GM18498 (cell line): Measurements from ENCODE around the gene PLAAT3.
"Not testable (repeated sequence)": the region's sequence is repeated elsewhere in the genome, so short reads cannot be mapped to it uniquely, and the experiment has no call there.

ENCODE experiments used
- ATAC-seq: cut with Tn5 transposase; IDR thresholded peaks from one replicate; pipeline ENCODE4 v1.9.1; 2021; ENCODE audit warnings: mild to moderate bottlenecking, moderate library complexity; ENCODE audit not compliant: unreplicated experiment

PLAAT3 gene

DNA sequence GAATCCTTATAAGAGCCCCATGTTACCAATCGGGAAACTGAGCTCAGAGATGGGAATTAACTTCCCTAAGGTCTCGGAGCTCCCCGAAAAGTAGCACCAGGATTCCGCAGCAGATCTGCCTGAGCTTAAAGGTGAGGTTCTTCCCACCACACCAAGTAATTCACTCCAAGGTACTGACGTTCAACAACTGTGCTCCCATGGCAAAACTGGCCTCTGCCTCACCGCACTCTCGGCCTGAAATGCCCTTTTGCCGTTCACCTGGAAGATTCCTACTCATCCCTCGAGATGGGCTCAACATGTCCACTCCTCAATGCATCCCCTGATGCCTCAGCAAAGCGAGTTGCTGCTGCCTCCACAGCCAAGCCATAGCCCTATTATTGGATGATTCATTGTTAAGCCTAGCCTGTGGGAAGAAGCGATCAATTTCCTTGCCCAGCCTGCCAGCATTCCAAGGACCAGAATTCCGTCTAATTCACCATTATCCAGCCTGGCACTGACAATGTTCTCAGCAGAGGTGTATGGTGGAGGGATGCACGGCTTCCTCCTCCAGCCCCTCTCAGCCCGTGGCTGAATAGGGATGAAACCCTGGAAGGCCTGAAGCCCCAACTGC is 4.2 kb downstream of the PLAAT3 start:
- ATAC-seq: no peak

DNA sequence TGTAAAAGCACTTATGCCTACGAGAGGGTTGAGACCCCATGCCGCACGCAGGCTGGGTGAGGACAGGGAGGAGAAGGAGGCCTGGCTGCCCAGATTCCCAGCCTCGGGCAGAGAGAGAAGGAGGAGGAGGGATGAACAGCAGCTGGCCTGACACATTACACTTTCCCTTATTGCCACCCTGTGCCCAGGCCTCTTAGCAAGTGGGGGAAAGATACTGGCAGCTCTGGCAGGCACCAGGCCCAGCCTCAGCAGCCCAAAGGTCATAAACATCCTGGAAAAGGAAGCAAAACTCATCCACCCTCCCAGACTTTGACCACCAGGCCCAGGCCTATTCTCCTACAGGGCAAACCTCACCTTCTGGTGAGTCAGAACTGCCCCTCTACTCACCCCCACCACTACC is 4.7 kb downstream of the PLAAT3 start:
- no peak for ATAC-seq

DNA sequence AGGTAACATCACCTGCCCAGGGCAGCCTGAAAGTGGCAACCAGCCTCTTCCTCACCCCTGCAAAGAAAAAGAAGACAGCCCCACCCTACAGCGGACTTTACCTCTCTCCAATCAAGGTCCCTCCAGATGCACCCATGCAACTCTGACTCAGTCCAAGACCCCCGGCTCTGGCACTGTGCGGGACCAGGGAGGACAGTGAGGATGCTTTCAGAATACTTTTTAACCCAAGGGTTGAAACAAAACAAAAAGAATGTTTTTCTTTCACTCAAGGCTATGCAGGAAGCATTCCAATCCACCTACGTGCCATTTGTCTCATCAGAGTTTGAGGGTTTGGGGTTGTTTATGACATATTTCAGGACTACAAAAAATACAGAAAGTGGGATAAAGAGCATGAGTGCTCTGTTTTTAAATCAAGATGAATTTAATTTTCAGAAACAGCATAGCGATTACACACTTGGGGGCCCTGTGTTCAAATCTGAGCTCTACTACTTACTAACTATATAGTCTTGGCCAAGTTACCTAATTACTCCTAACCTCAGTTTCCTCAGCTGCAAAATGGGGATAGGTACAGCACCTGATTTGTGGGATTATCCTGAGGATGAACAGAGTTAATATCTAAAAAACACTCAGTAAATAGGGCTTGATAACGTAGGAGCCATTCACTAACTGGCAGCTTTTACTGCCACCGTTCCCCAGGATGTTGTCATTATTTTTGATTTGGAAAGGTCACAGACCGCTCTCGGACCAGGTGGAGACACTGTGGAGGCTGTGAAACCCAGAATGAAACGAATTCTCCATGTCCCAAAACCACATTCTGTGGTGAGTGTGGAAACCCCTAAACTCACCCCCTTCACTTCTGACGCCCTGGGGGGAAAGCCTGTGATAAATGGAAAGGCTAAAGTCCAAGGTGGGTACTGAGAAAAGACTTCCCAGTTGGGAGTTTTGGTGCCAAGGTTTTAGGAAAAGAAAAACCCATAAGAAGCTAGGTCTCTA is 5.6 kb downstream of the PLAAT3 start:
- ATAC-seq: no peak

DNA sequence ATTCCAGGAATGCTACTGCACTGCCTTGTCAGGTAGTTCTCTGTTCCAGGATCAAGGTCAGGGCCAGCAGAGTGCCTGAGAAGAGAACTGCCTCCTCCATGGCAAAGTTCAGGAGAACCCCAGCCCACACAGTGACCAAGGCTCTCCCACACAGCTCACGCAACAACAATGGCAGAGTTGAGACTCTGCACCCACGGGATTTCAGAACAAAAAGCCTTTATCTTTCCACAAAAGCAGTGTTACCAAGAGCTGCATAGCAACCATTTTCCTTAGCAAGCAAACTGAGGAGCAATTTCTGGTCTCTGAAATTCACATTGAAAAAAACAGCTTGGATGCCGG is 11.1 kb downstream of the PLAAT3 start:
- ATAC-seq: no peak

DNA sequence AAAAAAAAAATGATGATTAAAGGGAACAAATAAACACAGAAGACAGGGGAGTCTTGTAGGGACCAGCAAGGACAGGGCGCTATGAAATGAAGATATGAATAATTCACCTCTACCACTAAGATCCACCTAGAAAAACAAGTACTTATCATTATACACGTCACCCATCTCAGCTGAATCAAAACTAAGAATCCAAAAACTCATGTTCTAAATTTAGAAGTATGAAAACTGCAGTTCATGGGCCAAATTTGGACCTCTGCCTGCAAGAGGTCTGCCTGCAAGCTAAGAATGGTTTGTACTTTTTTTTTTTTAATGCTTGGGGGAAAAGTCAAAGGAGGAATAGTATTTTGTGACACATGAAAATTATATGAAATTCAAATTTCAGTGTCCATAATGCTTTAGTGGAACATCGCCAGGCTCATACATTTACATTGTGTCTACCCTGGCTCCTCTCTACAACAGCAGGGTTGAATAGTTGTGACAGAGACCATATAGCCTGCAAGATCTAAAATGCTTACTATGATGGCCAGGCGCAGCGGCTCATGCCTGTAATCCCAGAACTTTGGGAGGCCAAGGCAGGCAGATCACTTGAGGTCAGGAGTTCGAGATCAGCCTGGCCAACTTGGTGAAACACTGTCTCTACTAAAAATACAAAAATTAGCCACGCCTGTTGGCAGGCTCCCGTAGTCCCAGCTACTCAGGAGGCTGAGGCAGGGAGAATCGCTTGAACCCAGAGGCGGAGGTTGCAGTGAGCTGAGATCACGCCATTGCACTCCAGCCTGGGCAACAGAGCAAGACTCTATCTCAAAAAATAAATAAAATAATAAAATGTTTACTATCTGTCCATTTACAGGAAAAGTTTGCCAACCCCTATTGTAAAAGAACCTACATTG is 11.7 kb downstream of the PLAAT3 start:
- ATAC-seq: not testable (repeated sequence)

DNA sequence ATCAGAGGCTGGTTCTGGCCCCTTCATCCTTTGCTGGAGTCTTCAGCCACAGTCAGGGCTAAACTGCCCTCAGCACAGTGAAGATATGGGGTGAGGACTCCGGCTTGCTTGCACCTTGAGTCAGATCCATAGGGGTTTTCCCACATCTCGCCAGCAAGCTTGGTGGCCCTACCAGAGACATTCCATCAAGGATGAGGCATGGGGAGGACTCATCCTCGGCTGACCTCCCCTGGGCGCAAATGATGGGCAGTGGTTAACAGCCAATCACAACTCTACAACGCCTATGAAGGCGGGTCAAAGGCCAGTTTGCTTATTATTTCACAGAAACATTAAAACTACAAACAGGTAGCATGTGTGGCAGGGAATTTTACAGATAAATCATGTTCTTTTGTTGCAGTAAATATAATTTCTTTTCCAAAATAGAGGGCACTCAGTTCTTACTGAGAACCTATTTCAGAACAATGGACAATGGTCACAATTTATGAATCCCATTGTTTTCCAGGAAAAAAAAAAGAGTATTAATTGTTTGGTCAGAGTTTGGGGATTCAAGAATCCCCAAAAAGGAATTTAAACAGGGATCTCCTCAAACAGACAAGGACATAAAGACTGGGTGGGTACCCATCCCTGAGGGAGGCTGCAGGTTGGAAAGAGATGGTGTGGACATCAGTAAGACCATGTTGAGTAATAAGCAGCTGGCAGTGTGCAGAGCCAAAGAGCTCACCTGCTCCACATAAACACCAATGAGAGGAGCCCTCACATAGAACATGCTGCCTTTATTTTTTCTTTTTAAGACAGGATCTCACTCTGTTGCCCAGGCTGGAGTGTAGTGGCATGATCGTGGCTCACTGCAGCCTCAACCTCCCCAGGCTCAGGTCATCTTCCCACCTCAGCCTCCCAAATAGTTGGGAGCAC is 14.8 kb downstream of the PLAAT3 start:
- no peak for ATAC-seq

DNA sequence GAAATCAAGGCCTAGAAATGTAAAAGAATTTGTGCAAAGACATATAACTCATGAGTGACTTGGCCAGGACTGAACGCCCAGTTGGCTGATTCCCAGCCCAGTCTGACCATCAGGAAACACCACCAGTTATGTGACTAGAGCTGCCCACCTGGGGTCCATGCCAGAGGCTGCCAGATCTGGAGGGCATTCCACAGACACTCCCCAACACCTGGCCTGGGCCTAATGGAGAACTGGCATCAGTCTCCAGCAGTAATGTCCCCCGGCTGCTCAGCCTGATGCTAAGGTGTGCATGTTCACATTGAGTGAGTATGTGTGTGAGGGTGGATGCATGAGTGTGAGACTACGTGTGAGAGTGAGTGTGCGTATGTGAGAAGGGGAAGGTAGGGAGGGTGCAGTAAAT is 15.7 kb downstream of the PLAAT3 start:
- ATAC-seq: no peak

DNA sequence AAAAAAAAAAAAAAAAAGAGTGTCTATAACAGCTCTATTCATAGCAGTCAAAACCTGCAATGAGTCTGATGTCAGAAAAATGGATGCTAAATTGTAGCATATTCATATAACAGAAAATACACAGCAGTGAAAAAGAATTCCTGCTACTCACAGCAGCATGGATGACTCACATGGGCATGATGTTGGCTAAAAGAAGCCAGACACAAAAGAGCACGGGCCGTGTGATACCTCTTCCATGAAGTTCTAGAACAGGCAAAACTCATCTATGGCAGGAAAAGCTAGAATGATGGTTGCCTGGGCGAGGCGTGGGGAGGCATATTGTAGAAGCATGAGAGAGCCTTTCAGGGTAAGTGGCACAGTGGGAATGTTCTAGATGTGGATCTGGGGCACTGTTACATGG is 18.9 kb downstream of the PLAAT3 start:
- no peak for ATAC-seq

DNA sequence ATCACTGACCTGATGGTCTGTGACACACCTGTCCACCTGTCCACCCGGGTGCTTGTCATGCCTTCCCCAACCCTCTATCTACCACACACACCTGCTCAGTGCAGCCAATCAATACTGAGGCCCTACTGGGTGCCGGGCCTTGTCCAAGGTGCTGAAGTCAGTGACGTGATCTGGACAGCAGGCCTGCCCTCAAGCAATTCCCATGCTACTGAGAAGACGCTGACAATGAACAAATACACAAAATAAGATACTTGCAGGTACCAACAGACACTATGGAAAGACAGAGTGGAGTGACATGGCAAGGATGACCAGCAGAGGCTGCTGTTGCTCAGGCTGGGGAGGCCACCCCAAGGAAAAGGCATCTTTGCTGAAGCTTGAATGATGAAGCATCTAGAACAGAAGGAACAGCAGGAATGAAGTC is 21.2 kb downstream of the PLAAT3 start:
- no peak for ATAC-seq

DNA sequence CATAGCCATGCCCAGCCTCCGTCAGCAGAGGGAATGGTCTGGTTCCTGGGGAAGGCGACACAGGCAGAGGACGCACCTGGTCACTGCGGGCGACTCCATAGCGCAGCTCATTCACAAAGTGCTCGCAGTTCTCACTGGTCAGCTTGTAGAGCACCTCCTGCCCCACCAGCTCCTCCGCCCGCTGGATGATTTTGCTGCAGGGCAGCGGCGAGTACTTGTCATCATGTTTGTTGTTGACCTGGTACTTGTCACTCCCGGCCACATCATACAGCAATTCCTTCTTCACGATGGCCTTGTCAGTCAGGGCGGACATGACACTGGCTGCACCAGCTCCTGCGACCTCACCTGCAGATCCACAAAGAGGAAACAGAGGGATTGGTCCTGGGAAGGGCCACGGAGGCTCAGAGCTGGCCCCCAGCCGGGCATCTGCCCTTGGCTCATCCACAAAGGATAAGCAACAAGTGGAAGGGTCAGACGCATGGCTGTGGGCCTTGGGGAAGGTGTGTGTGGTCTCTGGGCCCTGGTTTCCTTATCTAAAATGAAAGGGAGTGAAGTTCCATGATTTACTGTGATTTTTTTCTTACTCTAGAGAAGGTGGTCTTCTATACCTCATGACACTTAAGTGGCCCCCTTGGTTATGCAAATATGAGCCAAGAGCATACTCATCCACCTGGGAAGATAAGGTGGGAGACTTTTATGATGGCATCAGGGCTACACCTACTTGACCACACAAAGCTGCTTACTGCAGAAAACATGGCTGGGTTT is 24.0 kb downstream of the PLAAT3 start:
- ATAC-seq: no peak

DNA sequence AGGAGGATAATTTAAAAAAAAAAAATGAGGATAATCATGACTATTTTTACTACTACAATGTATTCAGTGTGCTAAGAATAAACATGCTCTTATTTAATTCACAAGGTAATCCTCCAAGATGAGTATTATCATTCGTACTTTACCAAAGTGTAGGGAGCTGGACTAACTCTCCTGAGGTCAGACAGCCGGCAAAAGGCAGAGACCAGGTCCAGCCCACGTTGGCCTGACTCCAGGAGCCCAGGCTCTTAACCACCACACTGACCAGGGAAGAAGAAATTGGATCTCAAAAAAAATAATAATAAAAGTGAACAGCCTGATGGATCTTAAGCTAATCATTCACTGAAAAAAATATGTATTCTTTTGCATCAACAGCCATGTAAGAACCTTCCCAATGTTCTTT is 25.2 kb downstream of the PLAAT3 start:
- no peak for ATAC-seq

DNA sequence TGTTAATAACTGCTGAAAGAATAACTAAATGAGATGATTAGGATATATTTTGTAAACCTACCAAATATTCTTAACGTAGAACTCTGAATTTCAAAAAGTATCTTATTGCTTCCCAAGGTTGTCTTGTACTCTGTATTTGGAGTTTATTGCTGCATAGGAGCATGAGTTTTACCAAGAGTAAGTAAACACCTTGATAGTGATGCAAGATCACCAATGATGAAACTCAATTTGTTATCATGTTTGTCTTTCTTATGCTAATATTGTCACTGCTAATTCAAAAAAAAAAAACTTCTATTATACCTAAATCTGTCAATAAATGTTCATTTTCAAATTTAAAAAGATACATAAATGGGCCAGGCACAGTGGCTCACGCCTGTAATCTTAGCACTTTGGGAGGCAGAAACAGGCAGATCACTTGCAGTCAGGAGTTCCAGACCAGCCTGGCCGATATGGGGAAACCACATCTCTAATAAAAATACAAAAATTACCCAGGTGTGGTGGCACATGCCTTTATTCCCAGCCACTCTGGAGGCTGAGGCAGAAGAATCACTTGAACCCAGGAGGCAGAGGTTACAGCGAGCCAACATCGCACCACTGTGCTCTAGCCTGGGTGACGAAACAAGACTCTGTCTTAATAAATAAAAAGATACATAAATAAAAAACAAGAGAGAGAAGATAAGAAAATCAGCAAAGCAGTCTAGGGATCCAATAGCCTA is 27.6 kb downstream of the PLAAT3 start:
- no peak for ATAC-seq

DNA sequence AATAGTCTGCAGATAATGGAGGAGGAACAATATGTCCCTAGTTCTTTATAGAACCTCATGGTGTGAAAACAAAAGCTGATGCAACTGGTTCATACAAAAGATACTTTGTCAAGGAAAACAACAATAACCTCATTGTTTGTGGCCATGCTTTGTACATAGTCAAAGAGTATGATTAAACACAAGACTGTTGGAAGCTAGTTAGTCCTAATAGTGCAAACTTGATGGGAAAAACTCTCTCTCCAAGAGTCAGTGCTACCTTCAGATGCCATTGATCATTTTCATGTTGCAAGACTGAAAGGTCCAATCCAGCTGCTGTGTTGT is 30.9 kb downstream of the PLAAT3 start:
- ATAC-seq: no peak

DNA sequence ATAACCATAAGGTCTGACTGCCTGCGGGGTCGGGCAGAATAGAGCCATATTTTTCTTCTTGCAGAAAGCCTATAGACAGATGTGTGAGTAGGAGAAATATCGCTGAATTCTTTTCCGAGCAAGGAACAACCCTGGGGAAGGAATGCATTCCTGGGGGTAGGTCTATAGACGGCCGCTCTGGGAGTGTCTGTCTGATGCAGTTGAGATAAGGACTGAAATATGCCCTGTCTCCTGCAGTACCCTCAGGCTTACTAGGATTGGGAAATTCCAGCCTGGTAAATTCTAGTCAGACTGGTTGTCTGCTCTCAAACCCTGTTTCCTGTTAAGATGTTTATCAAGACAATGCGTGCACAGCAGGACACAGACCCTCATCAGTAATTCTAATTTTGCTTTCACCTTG is 33.0 kb downstream of the PLAAT3 start:
- ATAC-seq: not testable (repeated sequence)

DNA sequence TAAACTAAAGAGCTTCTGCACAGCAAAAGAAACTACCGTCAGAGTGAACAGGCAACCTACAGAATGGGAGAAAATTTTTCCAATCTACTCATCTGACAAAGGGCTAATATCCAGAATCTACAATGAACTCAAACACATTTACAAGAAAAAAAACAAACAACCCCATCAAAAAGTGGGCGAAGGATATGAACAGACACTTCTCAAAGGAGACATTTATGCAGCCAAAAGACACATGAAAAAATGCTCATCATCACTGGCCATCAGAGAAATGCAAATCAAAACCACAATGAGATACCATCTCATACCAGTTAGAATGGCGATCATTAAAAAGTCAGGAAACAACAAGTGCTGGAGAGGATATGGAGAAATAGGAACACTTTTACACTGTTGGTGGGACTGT is 35.4 kb downstream of the PLAAT3 start:
- ATAC-seq: not testable (repeated sequence)

DNA sequence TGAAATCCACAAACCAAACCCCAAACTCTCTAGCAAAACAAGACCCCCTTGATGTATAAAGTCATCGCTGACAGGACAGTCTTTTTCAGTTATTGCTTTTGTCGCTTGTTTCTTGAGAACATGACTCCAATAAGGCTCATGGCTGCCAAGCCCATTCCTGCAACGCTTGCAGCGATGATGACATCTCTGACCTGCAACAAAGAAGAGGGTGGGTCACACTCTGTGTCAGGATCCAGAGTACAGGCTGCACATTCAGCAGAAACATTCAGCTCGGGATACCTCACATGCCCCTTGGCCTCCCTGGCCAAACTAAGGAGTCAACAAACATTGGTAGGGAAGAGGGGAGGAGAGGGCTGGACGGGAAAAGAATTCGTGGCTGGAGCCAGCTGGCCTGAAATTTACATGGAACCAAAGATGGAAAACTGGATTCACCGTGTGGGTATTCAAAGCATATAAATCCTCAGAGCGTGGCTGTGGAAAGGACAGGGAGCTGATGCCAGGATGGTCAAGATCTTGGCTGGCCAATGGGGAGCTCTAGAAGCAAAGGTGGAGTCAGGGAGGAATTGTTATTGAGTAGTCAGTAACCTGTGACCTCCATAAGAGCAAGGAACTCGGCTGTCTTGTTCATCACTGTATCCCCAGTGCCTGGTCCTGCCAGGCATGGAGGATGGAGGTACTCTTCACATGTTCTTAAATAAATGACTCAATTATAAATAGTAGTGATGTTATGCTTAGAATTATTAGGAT is 39.2 kb downstream of the PLAAT3 start:
- no peak for ATAC-seq

DNA sequence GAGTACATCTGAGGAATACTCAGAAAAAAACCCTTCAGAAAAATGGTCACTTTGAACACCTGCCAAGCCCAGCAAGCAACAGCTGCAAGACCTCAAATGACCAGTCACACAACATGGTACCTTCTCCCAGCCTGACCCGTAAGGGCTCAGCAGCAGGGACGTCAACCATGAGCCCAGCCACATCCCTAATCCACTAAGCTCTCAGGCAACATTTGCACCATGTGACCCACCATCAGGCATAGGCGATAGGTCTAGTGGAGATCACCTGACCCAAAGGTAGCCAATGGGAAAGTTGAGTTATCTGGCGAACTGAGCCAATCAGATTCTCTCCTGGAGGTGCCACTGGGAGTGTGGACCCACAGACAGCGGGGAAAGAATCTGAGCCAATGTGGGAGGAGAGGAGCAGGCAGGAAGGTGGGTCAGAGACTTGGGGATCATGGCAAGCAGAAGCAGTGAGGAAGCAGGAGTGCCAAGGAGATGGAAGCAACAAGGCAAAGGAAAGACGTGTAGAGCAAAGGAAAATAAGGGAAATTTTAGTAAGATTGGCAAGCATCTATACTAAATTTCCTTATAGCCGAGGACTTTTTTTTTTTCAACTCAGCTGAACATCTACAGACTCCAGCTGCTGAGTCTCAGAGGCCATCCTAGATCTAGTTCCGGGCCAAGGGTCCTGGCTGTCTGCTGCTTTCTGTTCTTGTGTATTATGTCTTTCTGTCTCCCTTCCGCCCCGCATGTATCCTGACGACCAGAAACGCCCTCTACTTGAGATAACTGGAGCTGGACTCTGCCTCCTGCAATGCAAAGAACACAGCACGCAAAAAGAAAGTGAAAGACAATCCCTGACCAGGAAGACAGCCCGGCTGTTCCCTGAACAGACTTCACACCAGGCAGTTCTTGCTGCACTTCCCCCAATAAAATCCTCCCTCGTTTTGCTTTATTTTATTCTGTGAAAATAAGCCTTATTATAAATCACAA is 40.1 kb downstream of the PLAAT3 start:
- ATAC-seq: no peak
